OCI-LY7 (cell line): ENCODE data around the gene SALL3.

Source experiments
- EZH2phosphoT487 ChIP-seq: fragments of 200-600 bp; sonication (generic); IDR thresholded peaks from 2 replicates; pipeline ENCODE4 v1.6.1; 2018; ENCODE audit warnings: low read depth, borderline replicate concordance, mild to moderate bottlenecking, mixed run types, antibody characterized with exemption, low read length, moderate library complexity, mixed read lengths
- TF ChIP-seq, protein P1 (sequence below): fragments of 200-600 bp; sonication (generic); conservative IDR thresholded peaks from 2 replicates; pipeline ENCODE4 v1.5.1; 2014; ENCODE audit warnings: mild to moderate bottlenecking, antibody characterized with exemption, low read length, moderate library complexity, mixed read lengths

DNA sequence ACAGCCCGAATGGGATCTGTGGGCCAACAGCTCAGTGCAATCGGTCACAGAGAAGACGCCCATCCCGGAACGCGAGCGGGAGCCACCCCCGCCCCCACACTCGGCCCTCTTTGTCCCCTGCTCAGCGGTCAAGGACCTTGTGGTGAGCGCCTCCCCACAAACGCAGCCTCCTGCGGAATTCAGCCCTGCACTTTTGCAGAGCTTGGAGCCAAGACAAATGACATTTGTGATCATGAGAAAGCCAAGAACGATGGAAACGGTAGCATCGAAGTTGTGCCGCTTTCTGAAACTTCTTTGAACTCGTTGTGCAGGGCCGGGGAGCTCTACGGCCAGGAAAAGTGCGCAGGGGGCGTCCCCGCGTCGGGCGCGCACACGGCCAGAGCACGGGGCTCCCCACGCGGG is 6.7 kb upstream of the SALL3 start:
- TF ChIP-seq, protein P1, sequence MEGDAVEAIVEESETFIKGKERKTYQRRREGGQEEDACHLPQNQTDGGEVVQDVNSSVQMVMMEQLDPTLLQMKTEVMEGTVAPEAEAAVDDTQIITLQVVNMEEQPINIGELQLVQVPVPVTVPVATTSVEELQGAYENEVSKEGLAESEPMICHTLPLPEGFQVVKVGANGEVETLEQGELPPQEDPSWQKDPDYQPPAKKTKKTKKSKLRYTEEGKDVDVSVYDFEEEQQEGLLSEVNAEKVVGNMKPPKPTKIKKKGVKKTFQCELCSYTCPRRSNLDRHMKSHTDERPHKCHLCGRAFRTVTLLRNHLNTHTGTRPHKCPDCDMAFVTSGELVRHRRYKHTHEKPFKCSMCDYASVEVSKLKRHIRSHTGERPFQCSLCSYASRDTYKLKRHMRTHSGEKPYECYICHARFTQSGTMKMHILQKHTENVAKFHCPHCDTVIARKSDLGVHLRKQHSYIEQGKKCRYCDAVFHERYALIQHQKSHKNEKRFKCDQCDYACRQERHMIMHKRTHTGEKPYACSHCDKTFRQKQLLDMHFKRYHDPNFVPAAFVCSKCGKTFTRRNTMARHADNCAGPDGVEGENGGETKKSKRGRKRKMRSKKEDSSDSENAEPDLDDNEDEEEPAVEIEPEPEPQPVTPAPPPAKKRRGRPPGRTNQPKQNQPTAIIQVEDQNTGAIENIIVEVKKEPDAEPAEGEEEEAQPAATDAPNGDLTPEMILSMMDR, result no peak
- TF ChIP-seq EZH2phosphoT487, result no peak
